H1 (cell line): ENCODE measurements around the gene MKKS. TPM values are rescaled to one million over a fixed set of nuclear protein-coding genes. Genes with fewer than 3 reads are reported as not detected.

Experiments used
- ATF3 ChIP-seq: IDR thresholded peaks from 2 replicates; pipeline ENCODE4 v1.6.1; 2011; ENCODE audit warnings: low read depth, mild to moderate bottlenecking, low read length; ENCODE audit not compliant: insufficient read depth
- CEBPB ChIP-seq: IDR thresholded peaks from 2 replicates; pipeline ENCODE4 v1.6.1; 2012; ENCODE audit warnings: low read depth, low read length
- CHD2 ChIP-seq: IDR thresholded peaks from 2 replicates; pipeline ENCODE4 v1.6.1; 2012; ENCODE audit warnings: low read length, improper control_type of control experiment
- JUND ChIP-seq: IDR thresholded peaks from 2 replicates; pipeline ENCODE4 v1.6.1; 2011; ENCODE audit warnings: mild to moderate bottlenecking, improper control_type of control experiment, low read length
- MAFK ChIP-seq: IDR thresholded peaks from 2 replicates; pipeline ENCODE4 v1.6.1; 2012; ENCODE audit warnings: low read depth, mild to moderate bottlenecking, improper control_type of control experiment, low read length
- POLR2AphosphoS5 ChIP-seq: IDR thresholded peaks from 2 replicates; pipeline ENCODE4 v1.6.1; 2011; ENCODE audit warnings: low read depth, low read length
- RXRA ChIP-seq: IDR thresholded peaks from 2 replicates; pipeline ENCODE4 v1.6.1; 2011; ENCODE audit warnings: low read depth, mild to moderate bottlenecking, low read length, moderate library complexity; ENCODE audit not compliant: insufficient read depth
- polyA plus RNA-seq, 7 experiments: library from polyadenylated mRNA; depleted of rRNA in 3 of 7; stranded (reverse) in 5 of 7; unstranded in 2 of 7; fragments of >200 nt in 5 of 7; fragments of 200-250 nt in 2 of 7; gene quantifications; 1 replicate in 5 of 7; 2 replicates in 1 of 7; 4 replicates in 1 of 7; pipeline versions ENCODE4 v1.2.1 to v1.2.3, GENCODE V29; 2011 to 2013; ENCODE audit warnings: missing spikeins in 2 of 7, mixed read lengths in 2 of 7
- total RNA-seq: library from RNA; stranded (reverse); fragmentation: NEBNext Ultra II Directional; extraction: Animal tissue kit (Norgen Biotek cat#: 25700); gene quantifications from 2 replicates; pipeline ENCODE4 v1.2.1, GENCODE V29; 2021

Gene MKKS
- total and polyA plus RNA-seq, 2 of the 8 experiments (the other 6 are each of a cell fraction or from before 2014, with no cell fraction given), result 15.9 to 24.8 TPM

GRCh38 chr20:10467681-10468339, 33.8 kb upstream of the MKKS start (continued):
- TF ChIP-seq ATF3, result no peak
- TF ChIP-seq RXRA, result no peak
- TF ChIP-seq JUND, result no peak
- no peak for TF ChIP-seq POLR2AphosphoS5
- TF ChIP-seq MAFK, result no peak
- no peak for TF ChIP-seq CHD2
- TF ChIP-seq CEBPB, result no peak
